Measurements from ENCODE around the gene IL10RB.
"Not testable (repeated sequence)": the region's sequence is repeated elsewhere in the genome, so short reads cannot be mapped to it uniquely, and the experiment has no call there.

The IL10RB gene

DNA sequence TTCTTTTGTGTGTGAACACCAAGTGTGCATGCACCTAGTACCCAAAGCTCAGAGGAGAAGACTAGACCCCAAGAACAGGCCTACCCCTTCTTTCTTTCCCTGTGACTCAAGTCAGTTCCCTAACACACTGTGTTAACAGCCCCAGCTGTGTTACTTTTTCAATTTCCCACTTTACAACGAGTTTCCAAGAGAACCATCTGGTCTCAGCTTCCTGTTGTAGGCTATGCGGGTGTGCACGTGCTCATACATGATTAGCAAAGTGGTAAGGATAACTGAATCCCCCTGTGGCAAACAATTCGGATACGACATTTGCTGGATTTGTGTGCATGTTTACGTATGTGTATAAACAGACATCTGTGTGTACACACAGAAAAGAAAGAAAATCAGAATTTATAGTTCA is 18.6 kb upstream of the IL10RB start:
- DNase-seq (ENCODE audit: insufficient read length, low spot score) (no peak), FAIRE-seq (no peak)
- no peak for TF ChIP-seq POLR2A (IDR thresholded peaks at IDR 0.05; ENCODE audit: low read depth, low read length)

DNA sequence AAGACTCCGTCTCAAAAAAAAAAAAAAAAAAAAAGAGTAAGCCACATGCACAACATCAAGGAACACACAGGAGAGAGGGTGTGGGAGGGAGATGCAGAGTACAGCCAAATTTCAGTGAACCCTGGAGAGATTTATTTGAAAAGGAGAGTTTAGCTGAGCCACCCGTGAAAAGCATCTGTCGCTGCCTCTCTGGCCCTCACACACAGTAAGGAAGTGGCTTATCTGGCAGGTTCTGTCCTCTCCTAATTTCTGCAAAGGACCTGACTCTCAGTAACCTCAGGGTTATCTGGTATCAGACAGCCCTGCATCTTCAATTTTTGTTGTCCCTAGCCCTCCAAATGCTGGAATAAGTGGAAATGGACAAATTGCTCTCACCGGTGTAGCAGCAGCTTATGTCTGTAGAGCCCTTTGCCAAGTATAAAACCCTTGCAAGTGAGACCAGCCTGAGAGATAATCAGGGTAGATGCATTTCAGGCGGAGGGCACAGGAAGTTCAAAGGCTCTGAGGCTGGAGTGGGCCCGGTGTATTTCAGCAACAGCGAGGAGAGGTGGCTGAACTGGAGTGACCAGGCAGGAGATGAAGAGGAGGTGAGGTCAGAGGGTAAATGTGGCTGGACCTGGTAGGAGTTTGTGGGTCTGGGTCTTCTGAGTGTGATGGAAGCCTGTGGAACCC is 16.7 kb upstream of the IL10RB start:
- DNase-seq (ENCODE audit: insufficient read length, low spot score) (no peak), FAIRE-seq (no peak)
- TF ChIP-seq POLR2A (IDR thresholded peaks at IDR 0.05; ENCODE audit: low read depth, low read length), result no peak

DNA sequence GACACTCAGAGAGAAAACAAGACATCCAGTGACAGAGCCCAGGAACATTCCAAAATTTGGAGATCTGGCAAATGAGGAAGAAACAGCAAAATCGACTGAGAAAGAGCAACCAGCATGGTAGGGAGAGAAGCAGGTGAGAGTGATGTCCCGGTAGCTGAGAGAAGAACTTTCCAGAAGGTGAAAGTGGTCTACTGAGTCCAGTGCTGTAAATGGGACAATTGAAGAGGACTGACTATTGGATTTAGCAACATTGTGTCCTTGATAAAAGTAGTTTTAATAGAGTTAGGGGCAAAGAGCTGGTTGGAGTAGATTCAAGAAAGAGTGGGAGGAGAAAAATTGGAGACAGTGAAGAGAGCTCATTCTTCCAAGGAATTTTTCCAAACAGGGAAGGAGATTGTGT is 15.0 kb upstream of the IL10RB start:
- no peak for TF ChIP-seq POLR2A (IDR thresholded peaks at IDR 0.05; ENCODE audit: low read depth, low read length)
- FAIRE-seq, result no peak
- no peak for DNase-seq (ENCODE audit: insufficient read length, low spot score)

DNA sequence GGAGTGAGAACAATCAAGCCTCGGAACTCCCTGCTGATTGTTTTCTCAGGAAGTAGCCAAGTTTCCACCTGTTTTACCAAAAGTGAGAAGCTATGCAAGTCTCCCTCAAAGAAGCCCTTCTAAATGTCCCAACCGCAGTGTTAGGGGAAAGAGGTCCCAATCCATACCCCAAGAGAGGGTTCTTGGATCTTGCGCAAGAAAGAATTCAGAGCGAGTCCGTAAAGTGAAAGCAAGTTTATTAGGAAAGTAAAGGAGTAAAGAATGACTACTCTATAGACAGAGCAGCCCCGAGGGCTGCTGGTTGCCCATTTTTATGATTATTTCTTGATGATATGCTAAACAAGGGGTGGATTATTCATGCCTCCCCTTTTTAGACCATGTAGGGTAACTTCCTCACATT is 12.8 kb upstream of the IL10RB start:
- not testable (repeated sequence) for FAIRE-seq; DNase-seq (ENCODE audit: insufficient read length, low spot score)

DNA sequence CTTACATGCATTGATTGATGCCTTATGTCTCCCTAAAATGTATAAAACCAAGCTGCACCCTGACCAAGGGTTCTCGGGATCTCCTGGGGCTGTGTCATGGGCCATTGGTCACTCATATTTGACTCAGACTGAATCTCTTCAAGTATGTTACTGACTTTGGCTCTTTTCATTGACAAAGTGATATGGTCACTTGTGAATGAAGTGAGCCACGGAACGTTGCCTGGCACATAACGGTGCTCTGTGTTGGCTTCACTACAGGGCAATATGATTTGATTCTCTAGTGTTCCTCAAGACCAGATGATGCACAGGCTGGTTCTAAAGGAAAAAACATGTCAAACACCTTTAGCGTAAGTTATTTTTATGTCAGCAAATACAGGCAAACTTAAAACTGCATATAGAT is 11.4 kb upstream of the IL10RB start:
- FAIRE-seq (no peak), DNase-seq (ENCODE audit: insufficient read length, low spot score) (no peak)
- no peak for TF ChIP-seq POLR2A (IDR thresholded peaks at IDR 0.05; ENCODE audit: low read depth, low read length)

DNA sequence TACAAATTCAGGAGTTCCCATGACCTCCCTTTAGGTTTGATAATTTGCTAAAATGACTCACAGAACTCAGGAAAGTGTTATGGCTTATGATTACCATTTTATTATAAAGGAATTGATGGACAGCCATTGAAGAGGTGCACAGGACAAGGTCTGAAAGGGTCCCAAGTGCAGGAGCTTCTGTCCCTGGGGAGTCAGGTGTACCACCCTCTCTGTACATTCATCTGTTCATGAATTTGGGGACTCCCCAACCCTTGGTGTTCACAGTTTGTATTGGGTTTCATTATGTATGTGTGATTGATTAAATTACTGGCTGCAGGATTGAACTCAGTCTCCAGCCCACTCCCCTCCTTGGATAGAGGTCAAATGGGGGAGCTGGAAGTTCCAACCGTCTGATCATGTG is 10.8 kb upstream of the IL10RB start:
- DNase-seq (ENCODE audit: insufficient read length, low spot score) (no peak), FAIRE-seq (no peak)
- no peak for TF ChIP-seq POLR2A (IDR thresholded peaks at IDR 0.05; ENCODE audit: low read depth, low read length)

DNA sequence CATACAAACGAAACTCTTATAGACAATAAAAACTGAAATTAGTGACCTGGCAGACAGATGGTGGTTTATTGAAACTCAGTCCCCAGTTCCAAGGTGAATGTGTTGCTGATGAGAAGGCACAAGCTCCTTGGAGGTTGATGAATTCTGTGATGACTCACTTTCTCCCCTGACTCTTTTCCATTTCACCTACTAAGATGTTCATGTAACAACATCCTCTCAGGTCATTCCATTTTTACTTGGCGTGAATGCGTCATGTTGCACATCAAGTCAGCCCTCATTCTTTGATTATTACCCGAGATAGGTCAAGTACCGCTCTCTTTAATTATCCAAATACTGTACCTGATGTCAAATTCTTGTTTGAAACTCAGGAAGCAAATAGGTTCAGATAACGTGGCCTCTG is 10.1 kb upstream of the IL10RB start:
- no peak for TF ChIP-seq POLR2A (IDR thresholded peaks at IDR 0.05; ENCODE audit: low read depth, low read length)
- DNase-seq (ENCODE audit: insufficient read length, low spot score) (no peak), FAIRE-seq (no peak)

DNA sequence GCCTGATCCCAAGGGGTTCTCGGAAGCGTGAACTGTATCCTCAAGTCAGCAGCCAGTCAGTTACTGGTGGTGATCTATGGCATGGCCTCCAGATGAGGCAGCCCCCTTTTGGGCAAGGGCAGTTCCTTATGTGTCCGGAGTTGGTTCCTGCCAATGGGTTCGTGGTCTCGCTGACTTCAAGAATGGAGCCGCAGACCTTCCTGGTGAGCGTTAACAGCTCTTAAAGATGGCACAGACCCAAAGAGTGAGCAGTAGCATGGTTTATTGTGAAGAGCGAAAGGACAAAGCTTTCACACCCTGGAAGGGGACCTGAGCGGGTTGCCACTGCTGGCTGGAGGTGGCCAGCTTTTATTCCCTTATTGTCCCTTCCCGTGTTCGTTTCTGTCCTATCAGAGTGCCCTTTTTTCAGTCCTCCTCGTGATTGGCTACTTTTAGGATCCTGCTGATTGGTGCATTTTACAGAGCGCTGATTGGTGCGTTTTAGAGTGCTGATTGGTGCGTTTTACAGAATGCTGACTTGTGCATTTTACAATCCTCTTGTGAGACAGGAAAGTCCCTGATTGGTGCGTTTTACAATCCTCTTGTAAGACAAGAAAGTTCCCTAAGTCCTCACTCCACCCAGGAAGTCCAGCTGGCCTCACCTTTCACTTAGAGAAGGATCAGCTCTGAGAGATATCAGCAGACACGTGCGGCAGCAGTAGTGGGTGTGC is 8.9 kb upstream of the IL10RB start:
- FAIRE-seq (no peak), DNase-seq (ENCODE audit: insufficient read length, low spot score) (no peak)
- no peak for TF ChIP-seq POLR2A (IDR thresholded peaks at IDR 0.05; ENCODE audit: low read depth, low read length)

DNA sequence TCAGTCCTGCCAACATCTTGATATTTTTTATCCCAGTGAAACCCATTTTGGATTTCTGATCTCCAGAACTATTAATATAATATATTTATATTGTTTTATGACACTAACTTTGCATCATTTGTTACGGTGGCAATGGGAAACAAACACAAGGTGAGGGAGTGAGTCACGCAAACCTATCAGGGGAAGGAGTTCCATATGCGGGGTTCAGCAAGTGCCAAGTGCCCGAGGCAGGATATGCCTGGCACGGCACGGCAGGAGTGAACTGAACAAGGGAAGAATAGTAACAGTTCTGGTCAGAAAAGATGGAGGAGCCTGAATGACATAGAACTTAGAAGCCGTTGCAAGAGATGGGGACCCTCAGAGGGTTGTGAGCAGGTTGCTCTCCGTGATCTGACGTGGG is 7.7 kb upstream of the IL10RB start:
- FAIRE-seq, result no peak
- no peak for DNase-seq (ENCODE audit: insufficient read length, low spot score)
- no peak for TF ChIP-seq POLR2A (IDR thresholded peaks at IDR 0.05; ENCODE audit: low read depth, low read length)

DNA sequence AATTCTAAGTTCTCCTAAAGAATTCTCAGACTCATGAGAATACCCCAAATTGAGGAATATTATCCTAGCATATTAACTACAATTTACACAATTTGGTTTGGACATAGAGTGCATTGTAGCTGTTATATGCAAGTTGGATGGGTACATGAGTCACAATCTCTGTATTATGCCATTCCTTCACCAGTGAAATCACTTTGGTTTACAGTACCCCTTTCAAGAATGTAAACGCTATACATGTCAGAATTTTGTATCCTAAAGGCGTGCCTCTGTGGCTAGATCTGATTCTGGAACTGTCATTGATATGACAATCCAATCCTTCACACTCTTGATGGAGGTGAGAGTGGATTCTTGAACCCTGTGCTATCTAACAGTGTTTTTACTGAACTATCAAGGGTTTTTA is 6.7 kb upstream of the IL10RB start:
- DNase-seq (ENCODE audit: insufficient read length, low spot score) (no peak), FAIRE-seq (no peak)
- no peak for TF ChIP-seq POLR2A (IDR thresholded peaks at IDR 0.05; ENCODE audit: low read depth, low read length)

DNA sequence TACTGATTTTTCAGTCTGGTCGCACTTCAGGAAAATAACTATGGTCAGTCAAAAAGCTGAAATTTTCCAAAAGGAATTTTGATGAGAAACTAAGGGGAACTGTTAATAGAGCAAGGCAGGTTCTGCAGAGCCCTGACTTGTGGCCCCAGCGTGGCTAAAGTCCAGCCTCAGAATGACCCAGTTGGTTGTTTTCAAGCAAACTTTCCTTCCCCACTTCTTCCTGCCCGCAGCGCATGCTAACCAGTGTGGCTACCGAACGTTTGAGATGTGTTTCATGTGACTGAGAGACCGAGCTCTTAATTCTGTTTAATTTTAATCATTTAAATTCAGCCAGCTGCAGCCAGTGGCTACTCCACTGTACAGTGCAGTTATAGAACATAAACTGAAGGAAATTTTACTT is 6.2 kb upstream of the IL10RB start:
- DNase-seq (ENCODE audit: insufficient read length, low spot score) (no peak), FAIRE-seq (no peak)
- no peak for TF ChIP-seq POLR2A (IDR thresholded peaks at IDR 0.05; ENCODE audit: low read depth, low read length)

DNA sequence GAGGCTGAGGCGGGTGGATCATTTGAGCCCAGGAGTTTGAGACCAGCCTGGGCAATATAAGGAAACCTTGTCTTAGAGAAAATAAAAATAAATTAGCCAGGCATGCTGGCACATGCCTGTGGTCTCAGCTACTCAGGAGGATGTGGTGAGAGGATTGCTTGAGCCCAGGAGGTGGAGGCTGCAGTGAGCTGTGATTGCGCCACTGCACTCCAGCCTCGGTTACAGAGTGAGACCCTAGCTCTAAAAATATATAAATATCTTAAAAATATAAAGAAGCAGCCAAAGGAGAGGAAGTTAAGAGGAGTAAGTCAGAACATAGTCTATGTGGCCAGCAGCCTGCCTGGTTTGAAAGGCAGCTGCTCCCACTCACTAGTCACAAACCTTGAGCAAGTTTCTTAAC is 4.5 kb upstream of the IL10RB start:
- TF ChIP-seq POLR2A (IDR thresholded peaks at IDR 0.05; ENCODE audit: low read depth, low read length), result no peak
- no peak for FAIRE-seq
- no peak for DNase-seq (ENCODE audit: insufficient read length, low spot score)

DNA sequence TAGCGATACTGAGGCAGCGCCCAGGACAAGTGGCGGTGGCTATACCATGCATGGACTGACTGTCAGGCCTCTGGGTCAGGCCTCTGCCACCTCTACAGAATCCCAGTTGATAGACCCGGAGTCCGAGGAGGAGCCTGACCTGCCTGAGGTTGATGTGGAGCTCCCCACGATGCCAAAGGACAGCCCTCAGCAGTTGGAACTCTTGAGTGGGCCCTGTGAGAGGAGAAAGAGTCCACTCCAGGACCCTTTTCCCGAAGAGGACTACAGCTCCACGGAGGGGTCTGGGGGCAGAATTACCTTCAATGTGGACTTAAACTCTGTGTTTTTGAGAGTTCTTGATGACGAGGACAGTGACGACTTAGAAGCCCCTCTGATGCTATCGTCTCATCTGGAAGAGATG is 3.2 kb upstream of the IL10RB start:
- FAIRE-seq, result no peak
- no peak for TF ChIP-seq POLR2A (IDR thresholded peaks at IDR 0.05; ENCODE audit: low read depth, low read length)
- DNase-seq (ENCODE audit: insufficient read length, low spot score), result no peak

DNA sequence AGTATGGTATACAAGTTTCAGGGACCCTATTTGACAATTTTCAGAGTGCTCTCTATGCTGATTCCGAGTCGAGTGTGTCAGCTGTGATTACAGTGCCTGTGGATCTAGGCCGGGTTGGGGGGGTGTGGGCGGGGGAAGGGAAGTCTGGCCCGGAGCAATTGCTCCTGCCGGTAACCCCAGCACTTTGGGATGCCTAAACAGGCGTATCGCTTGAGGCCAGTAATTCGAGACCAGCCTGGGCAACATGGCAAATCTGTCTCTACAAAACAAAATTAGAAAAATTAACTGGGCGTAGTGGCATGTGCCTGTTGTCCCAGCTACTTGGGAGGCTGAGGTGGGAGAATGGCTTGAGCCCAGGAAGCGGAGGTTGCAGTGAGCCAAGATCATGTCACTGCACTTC is 1.6 kb upstream of the IL10RB start:
- FAIRE-seq (no peak), DNase-seq (ENCODE audit: insufficient read length, low spot score) (no peak)
- TF ChIP-seq POLR2A (IDR thresholded peaks at IDR 0.05; ENCODE audit: low read depth, low read length), result no peak

DNA sequence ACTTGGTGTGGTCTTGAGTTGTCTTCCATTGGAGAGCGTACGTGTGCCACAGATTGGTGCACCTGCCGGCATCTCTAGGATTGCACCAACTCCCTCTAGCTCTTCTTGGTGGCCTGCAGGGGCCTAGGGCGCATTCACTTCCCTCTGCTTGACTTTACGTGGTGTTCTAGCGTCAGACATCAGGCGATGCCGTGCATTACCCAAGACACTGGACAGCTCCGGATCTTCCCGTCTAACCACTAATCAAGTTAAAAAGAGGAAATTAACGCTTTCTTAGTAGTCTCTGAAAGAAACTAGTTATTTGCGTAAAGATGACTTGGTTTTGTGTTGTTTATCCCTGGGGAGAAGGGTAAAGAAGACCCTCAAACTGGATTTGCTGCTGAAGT is 510 bp upstream of the IL10RB start:
- no peak for TF ChIP-seq POLR2A (IDR thresholded peaks at IDR 0.05; ENCODE audit: low read depth, low read length)
- no peak for FAIRE-seq
- no peak for DNase-seq (ENCODE audit: insufficient read length, low spot score)

DNA sequence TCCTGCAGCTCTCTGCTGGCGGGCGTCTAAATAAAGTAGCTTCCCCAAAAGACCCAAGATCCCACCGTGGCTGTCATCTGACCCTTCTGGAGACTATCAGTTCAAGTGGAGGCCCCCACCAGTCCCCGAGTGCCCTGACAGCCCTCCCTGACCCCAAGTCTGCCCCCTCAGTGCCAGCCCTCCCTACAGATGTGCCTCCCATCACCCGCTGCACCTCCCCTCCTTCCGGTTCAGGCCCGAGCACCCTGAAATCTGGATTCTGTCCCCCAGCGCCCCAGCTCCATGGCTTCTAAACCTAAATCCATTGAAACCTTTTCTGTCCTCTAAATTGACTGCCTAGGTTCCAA is 595 bp downstream of the IL10RB start:
- 0 out of 2 replicates have a peak, but pooled peaks have one; percentile 7 for TF ChIP-seq POLR2A (IDR thresholded peaks at IDR 0.05; ENCODE audit: low read depth, low read length)
- peak; percentile 33 for DNase-seq (ENCODE audit: insufficient read length, low spot score)
- FAIRE-seq, result no peak
